Tibial artery (tissue), 4 donors: ENCODE results near the gene NFATC1.

Experiments used
- DNase-seq, 2 donors: peaks; one replicate each; pipeline ENCODE4 v3.0.0-alpha.2; 2019
- H3K27ac ChIP-seq, 2 donors: fragments of 200-600 bp; sonication (generic) in 1 of 2; 1 replicate in 1 of 2; 2 replicates in 1 of 2; pipeline ENCODE4 v1.5.1; 2018 to 2019; ENCODE audit warnings: mild to moderate bottlenecking in 1 of 2
- H3K27me3 ChIP-seq, 2 donors: fragments of 200-600 bp; sonication (generic) in 1 of 2; one replicate each; pipeline versions ENCODE4 v1.5.1 to v1.6.0; 2016 to 2019
- H3K36me3 ChIP-seq, 3 donors: fragments of 200-600 bp; sonication (generic) in 2 of 3; one replicate each; pipeline ENCODE4 v1.5.1; 2016 to 2019; ENCODE audit warnings: mild to moderate bottlenecking in 2 of 3
- H3K4me1 ChIP-seq, 4 donors: fragments of 200-600 bp; sonication (generic) in 2 of 4; 1 replicate in 3 of 4; 2 replicates in 1 of 4; pipeline ENCODE4 v1.5.1; 2016 to 2019
- H3K4me3 ChIP-seq, 2 donors: fragments of 200-600 bp; sonication (generic) in 1 of 2; 1 replicate in 1 of 2; 2 replicates in 1 of 2; pipeline ENCODE4 v1.5.1; 2018 to 2019; ENCODE audit warnings: mild to moderate bottlenecking in 2 of 2
- H3K9me3 ChIP-seq, 3 donors: fragments of 200-600 bp; sonication (generic) in 1 of 3; one replicate each; pipeline ENCODE4 v1.5.1; 2016 to 2019
- intact Hi-C: fragments of 100-400 bp; cut with DNase I; formaldehyde crosslinking; loops from one replicate; pipeline ENCODE4 v1.15.0; 2023; ENCODE audit warnings: low total_unique reads
- TF ChIP-seq, protein P1 (sequence below), 2 experiments: fragments of 200-600 bp in 1 of 2; fragments of 450-650 bp in 1 of 2; IDR thresholded peaks; one replicate each; pipeline ENCODE4 v1.5.1; 2017 to 2019; ENCODE audit warnings: antibody characterized with exemption in 2 of 2, mild to moderate bottlenecking in 1 of 2, moderate library complexity in 1 of 2

The NFATC1 gene

DNA sequence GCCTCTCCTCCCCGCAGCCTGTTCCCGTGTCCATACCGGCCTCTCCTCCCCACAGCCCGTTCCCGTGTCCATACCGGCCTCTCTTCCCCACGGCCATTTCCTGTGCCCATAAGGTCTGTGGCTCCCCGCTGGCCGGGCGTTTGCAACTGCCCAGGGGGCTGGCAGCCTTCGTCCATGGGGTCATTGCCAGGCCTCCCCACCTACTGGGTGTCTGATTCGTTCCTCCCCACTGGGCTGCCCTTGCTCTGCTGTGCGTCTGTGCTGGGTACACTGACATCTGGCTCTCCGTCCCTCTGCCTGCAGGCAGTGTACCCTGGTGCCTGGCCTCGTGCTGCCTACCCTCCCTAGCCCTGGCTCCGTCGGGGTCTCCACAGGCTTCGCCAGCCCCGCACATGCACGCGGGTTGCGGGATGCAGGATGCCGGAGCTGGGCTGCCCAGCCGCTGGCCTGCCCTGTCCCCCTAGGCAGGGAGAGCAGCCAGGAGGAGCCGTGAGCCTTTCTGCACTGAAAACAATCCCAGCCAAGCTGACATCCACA is 67.8 kb downstream of the NFATC1 start:
- Histone ChIP-seq H3K9me3 (no peaks in the 10 kb centered on the region), H3K27me3 (no peaks in the 10 kb centered on the region), H3K27ac (no peak overlapping the region), H3K4me1 (peaks cover 4 to 32% (median 22%) of the 10 kb centered on the region in 4 donors), H3K4me3 (no peak overlapping the region), H3K36me3 (peaks cover 15 to 59% (median 30%) of the 10 kb centered on the region in 3 donors)
- intact Hi-C loops, result no loop called here
- TF ChIP-seq, protein P1, sequence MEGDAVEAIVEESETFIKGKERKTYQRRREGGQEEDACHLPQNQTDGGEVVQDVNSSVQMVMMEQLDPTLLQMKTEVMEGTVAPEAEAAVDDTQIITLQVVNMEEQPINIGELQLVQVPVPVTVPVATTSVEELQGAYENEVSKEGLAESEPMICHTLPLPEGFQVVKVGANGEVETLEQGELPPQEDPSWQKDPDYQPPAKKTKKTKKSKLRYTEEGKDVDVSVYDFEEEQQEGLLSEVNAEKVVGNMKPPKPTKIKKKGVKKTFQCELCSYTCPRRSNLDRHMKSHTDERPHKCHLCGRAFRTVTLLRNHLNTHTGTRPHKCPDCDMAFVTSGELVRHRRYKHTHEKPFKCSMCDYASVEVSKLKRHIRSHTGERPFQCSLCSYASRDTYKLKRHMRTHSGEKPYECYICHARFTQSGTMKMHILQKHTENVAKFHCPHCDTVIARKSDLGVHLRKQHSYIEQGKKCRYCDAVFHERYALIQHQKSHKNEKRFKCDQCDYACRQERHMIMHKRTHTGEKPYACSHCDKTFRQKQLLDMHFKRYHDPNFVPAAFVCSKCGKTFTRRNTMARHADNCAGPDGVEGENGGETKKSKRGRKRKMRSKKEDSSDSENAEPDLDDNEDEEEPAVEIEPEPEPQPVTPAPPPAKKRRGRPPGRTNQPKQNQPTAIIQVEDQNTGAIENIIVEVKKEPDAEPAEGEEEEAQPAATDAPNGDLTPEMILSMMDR (IDR thresholded peaks at IDR 0.05), result no peak
- no peak for DNase-seq

DNA sequence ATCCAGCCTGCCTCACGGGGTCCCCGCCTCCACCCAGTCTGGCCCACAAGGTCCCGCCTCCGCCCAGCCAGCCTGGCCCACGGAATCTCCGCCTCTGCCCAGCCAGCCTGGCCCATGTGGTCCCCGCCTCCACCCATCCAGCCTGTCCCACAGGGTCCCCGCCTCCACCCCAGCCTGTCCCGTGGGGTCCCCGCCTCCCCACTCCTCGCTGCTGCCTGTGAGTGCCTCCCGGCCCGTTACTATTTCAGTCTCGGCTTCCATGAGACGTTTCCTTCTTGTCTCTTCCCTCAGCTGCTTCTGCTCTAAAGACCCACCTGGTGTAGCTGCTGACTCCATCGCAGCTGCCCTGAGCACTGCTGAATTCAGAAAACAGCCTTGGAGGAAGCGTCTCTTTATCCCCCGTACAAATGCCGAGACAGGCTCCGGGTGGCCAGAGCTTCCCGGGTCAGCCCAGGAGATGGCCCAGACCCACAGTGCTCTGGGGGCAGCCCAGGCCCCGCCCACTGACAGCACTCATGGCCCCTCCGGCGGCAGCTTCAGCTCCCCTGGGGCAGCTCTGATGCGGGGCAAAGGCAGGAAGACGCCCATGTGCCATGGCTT is 69.8 kb downstream of the NFATC1 start:
- no peak for DNase-seq
- intact Hi-C loops, result no loop called here
- TF ChIP-seq, protein P1 (IDR thresholded peaks at IDR 0.05), result no peak
- H3K27ac ChIP-seq, result no peak overlapping the region
- H3K4me1 ChIP-seq, result peaks cover 0 to 20% (median 8%) of the 10 kb centered on the region in 4 donors
- H3K9me3 ChIP-seq, result no peaks in the 10 kb centered on the region
- H3K36me3 ChIP-seq, result peaks cover 15 to 76% (median 50%) of the 10 kb centered on the region in 3 donors
- no peak overlapping the region for H3K4me3 ChIP-seq
- no peaks in the 10 kb centered on the region for H3K27me3 ChIP-seq

DNA sequence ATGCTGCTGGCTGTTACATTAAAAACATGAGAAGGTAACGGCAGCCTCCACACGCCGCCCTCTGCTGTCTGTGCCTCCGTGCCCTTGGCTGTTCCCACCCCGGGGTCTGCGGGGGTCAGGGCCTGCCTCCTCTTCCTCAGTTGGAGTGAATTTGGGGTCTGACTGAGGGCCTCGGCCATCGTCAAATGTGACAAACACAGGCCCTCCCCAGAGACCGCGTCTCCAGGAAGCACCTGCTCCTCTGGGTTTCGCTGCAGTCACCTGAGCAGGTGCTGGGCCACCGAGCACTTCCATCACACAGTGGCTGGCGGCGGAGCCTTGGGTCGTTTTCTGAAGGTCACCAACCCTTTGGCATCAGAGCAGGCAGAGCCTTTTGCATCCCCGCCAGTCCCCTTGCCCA is 70.9 kb downstream of the NFATC1 start:
- no peak for DNase-seq
- peaks cover 0 to 12% (median 7%) of the 10 kb centered on the region in 4 donors for H3K4me1 ChIP-seq
- intact Hi-C loops, result no loop called here
- H3K27me3 ChIP-seq, result no peaks in the 10 kb centered on the region
- H3K4me3 ChIP-seq, result no peak overlapping the region
- no peak overlapping the region for H3K27ac ChIP-seq
- TF ChIP-seq, protein P1 (IDR thresholded peaks at IDR 0.05), result no peak
- no peaks in the 10 kb centered on the region for H3K9me3 ChIP-seq
- H3K36me3 ChIP-seq, result peaks cover 12 to 69% (median 50%) of the 10 kb centered on the region in 3 donors

DNA sequence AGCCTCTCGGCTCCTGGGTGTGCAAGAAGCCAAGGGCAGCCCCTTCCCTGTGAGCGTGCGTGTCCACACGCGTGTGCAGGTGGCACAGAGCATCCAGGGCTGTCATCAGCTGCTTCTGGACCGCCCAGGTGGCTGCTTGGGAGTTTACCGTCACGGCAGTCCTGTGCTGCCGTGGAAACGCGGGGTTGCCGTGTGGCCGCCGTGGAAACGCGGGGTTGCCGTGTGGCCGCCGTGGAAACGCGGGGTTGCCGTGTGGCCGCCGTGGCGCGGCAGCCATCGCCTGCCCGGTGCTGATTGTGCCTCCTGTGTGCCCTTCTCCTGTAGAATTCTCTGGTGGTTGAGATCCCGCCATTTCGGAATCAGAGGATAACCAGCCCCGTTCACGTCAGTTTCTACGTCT is 71.4 kb downstream of the NFATC1 start:
- intact Hi-C loops, result no loop called here
- Histone ChIP-seq H3K27ac (no peak overlapping the region), H3K27me3 (no peaks in the 10 kb centered on the region), H3K4me1 (peaks cover 0 to 10% (median 7%) of the 10 kb centered on the region in 4 donors), H3K36me3 (peaks cover 8 to 69% (median 48%) of the 10 kb centered on the region in 3 donors), H3K4me3 (no peak overlapping the region), H3K9me3 (no peaks in the 10 kb centered on the region)
- TF ChIP-seq, protein P1 (IDR thresholded peaks at IDR 0.05), result no peak
- no peak for DNase-seq

DNA sequence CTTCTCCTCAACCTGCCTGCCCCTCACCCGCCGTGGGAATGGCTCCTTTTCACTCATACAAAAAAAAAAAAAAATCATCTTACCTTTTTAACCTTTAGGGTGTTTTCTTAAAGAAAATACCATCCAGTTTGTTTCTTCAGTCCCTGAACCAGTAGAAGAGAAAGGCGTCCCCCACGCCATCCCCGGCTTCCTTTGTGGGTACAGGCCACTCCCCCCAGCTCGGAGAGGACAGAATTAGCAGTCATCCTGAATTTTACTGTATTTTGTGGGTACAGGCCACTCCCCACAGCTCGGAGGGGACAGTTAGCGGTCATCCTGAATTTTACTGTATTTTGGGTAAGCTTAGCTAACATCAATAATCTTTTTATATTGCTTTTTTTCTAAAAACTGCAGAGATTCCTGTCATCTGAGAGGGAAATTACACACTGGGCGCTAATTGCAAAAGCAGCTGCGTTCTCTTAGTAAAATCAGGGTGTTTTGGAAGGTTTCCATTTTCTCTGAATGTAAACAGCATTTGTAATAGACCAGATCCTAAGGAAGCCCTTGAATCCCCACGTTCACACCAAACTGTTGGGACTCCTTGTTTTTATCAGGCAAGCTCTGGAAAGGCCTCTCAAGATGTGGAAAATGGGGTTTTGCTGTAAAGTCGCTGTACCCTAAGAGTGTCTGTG is 72.5 kb downstream of the NFATC1 start:
- TF ChIP-seq, protein P1 (IDR thresholded peaks at IDR 0.05), result no peak
- Histone ChIP-seq H3K27ac (no peak overlapping the region), H3K4me3 (no peak overlapping the region), H3K36me3 (peaks cover 8 to 70% (median 54%) of the 10 kb centered on the region in 3 donors), H3K27me3 (no peaks in the 10 kb centered on the region), H3K4me1 (peaks cover 0 to 10% (median 7%) of the 10 kb centered on the region in 4 donors), H3K9me3 (no peaks in the 10 kb centered on the region)
- intact Hi-C loops, result no loop called here
- DNase-seq, result no peak
